ENCODE data around the gene MAG. TPM values are rescaled to one million over a fixed set of nuclear protein-coding genes. Genes with fewer than 3 reads are reported as not detected.

Gene MAG
- total RNA-seq, 1 donor = not detected

DNA sequence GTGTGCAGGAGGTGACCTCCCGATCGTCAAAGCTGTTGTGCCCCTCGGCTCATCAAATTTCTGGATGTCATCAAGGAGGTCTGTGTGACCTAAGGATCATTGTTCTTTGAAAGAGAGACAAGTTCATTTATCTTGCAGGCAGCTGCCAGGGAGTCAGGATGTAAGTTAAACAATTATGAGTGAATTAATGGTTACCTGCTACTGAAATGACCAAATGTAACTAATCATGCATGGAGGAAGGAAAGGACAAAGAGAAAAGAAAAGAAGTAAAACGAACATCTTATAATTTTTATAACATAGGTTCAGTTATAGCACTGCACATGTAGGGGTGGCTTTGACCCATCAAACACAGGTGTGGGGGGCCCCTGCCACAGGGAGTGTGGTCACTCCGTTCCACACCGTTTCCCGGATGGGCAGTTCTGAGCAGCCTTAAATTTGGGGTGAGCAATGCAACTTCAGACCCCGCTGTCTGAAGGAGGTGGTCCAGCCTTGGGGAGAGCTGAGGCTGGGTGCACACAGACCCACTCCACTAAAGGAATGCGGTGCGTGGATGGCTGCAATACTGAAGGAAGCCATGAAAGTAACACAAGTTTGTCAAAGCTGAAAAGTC is 42.3 kb downstream of the MAG start:
- DNase-seq (ENCODE audit: low read depth) = no peak
- H3K4me3 ChIP-seq (ENCODE audit: low read depth, low read length) = no peak overlapping the region
- TF ChIP-seq, protein P1, sequence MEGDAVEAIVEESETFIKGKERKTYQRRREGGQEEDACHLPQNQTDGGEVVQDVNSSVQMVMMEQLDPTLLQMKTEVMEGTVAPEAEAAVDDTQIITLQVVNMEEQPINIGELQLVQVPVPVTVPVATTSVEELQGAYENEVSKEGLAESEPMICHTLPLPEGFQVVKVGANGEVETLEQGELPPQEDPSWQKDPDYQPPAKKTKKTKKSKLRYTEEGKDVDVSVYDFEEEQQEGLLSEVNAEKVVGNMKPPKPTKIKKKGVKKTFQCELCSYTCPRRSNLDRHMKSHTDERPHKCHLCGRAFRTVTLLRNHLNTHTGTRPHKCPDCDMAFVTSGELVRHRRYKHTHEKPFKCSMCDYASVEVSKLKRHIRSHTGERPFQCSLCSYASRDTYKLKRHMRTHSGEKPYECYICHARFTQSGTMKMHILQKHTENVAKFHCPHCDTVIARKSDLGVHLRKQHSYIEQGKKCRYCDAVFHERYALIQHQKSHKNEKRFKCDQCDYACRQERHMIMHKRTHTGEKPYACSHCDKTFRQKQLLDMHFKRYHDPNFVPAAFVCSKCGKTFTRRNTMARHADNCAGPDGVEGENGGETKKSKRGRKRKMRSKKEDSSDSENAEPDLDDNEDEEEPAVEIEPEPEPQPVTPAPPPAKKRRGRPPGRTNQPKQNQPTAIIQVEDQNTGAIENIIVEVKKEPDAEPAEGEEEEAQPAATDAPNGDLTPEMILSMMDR (IDR thresholded peaks at IDR 0.05; ENCODE audit: insufficient read depth, low read depth, low read length) = no peak

DNA sequence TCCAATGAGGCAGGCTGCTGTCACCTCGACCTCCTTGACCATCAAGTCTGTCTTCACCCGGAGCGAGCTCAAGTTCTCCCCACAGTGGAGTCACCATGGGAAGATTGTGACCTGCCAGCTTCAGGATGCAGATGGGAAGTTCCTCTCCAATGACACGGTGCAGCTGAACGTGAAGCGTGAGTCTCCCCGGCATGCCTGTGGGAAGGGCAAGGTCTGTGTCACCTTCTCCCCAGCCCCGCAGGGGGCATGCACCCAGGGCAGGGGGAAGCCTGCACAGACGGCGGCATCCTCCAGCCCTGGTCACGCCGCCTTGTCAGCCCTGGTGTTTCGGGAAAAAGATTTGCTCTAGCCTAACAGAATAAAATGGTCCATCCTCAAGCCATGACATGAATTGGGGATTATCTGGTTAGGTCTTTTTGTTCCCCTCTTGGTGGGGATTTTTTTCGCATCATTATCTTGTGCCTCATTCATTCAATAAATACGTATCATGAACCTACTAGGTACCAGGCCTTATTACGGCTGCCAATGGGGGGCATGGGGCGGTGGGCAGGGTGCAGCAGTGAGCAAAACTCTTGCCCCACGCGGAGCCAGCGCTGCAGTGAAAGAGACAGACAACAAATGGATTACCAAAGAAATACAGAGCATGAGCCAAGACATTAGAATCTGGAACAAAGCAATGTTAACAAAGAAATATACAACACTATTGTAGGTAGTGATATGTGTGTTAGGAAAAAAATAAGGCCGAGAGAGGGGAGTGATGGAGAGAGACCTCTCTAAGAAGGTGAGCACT is 44.4 kb downstream of the MAG start:
- DNase-seq (ENCODE audit: low read depth) = no peak
- TF ChIP-seq, protein P1 (IDR thresholded peaks at IDR 0.05; ENCODE audit: insufficient read depth, low read depth, low read length) = no peak
- no peak overlapping the region for H3K4me3 ChIP-seq (ENCODE audit: low read depth, low read length)

DNA sequence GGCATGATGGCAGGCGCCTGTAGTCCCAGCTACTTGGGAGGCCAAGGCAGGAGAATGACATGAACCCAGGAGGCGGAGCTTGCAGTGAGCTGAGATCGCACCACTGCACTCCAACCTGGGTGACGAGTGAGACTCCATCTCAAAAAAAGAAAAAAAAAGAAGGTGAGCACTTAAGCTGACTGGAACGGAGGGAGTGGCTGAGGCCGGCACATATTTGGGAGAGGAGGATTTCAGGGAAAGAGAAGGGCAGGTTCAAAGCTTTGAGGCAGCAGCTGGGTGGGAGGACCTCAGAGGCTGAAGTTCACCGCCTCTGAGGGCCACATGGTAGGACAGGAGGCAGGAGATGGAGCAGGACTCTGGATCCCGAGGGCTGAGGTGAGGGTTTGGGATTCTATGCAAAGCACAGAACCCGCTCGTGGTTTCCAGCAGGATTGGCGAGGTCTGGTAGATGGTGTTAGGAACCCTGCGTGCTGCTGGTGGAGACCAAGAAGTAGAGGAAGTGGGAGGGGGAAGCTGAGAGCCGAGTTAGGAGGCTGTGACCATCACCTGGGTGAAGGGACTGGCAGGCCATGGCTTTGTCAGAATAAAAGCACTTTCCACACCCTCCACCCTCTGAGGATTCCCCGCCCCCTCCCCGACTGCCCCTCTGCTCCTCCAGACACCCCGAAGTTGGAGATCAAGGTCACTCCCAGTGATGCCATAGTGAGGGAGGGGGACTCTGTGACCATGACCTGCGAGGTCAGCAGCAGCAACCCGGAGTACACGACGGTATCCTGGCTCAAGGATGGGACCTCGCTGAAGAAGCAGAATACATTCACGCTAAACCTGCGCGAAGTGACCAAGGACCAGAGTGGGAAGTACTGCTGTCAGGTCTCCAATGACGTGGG is 45.4 kb downstream of the MAG start:
- H3K4me3 ChIP-seq (ENCODE audit: low read depth, low read length) = no peak overlapping the region
- DNase-seq (ENCODE audit: low read depth) = no peak
- TF ChIP-seq, protein P1 (IDR thresholded peaks at IDR 0.05; ENCODE audit: insufficient read depth, low read depth, low read length) = no peak

DNA sequence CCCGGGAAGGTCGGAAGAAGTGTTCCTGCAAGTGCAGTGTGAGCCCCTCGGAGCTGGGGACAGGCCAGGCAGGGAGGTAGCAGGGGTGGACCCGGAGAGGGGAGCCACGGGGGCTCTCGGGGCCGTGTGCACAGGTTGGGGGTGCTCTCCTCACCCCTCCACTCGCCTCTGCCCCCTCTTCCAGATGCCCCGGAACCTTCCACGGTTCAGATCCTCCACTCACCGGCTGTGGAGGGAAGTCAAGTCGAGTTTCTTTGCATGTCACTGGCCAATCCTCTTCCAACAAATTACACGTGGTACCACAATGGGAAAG is 46.0 kb downstream of the MAG start:
- no peak for DNase-seq (ENCODE audit: low read depth)
- TF ChIP-seq, protein P1 (IDR thresholded peaks at IDR 0.05; ENCODE audit: insufficient read depth, low read depth, low read length) = no peak
- H3K4me3 ChIP-seq (ENCODE audit: low read depth, low read length) = no peak overlapping the region

DNA sequence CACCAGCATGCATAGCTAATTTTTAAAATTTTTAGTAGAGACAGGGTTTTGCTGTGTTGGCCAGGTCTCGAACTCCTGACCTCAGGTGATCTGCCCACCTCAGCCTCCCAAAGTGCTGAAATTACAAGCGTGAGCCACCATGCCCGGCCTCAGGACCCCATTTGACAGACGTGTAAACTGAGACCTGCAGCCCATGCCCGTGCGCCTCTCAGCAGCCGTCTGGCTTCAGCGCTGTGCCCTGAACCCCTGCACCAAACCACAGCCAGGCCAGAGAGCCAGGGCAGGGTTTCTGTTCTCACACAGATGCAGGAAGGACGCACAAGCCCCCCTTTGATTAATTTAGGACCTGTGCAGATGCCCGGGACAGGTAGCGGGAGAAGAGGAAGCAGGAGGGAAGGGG is 48.5 kb downstream of the MAG start:
- TF ChIP-seq, protein P1 (IDR thresholded peaks at IDR 0.05; ENCODE audit: insufficient read depth, low read depth, low read length) = no peak
- DNase-seq (ENCODE audit: low read depth) = no peak
- H3K4me3 ChIP-seq (ENCODE audit: low read depth, low read length) = no peak overlapping the region

DNA sequence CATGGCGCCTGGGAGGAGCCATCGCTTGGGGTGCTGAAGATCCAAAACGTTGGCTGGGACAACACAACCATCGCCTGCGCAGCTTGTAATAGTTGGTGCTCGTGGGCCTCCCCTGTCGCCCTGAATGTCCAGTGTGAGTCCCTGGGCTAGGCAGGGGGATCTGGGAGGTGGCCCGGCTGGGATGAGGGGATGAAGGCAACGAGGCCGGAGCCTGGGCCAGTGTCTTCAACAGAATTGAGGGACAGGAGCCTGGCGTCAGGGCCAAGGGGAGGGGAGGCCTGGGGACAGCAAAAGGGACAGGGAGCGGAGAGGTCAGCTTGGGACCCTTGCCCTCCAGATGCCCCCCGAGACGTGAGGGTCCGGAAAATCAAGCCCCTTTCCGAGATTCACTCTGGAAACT is 49.0 kb downstream of the MAG start:
- DNase-seq (ENCODE audit: low read depth) = no peak
- no peak overlapping the region for H3K4me3 ChIP-seq (ENCODE audit: low read depth, low read length)
- TF ChIP-seq, protein P1 (IDR thresholded peaks at IDR 0.05; ENCODE audit: insufficient read depth, low read depth, low read length) = no peak

Data from fibroblast of villous mesenchyme (primary cell).